Measurements from ENCODE around the gene TTC23L. TPM values are rescaled to one million over a fixed set of nuclear protein-coding genes. Genes with fewer than 3 reads are reported as not detected.
"Not testable (repeated sequence)": the region's sequence is repeated elsewhere in the genome, so short reads cannot be mapped to it uniquely, and the experiment has no call there.

Gene TTC23L
- total and polyA plus RNA-seq, 7 donors: 0.06 to 0.36 (median 0.22) TPM; not detected in 3

- Histone ChIP-seq H3K36me3 (peaks cover 4 to 63% (median 6%) of the 10 kb centered on the region in 4 donors), H3K4me3 (no peak overlapping the region), H3K27ac (no peak overlapping the region), H3K27me3 (no peaks in the 10 kb centered on the region), H3K9me3 (no peaks in the 10 kb centered on the region), H3K4me1 (no peaks in the 10 kb centered on the region)
- DNase-seq: no peak
- intact Hi-C loops (cut with DNase I): no loop called here
- WGBS, 2 donors: 88 to 90% methylated on average over 1 of the region's 1 CpG
- TF ChIP-seq EP300 (IDR thresholded peaks at IDR 0.05) (no peak), POLR2A (IDR thresholded peaks at IDR 0.05) (no peak), CTCF (IDR thresholded peaks at IDR 0.05) (no peak), POLR2AphosphoS5 (IDR thresholded peaks at IDR 0.05) (no peak)
Observed at GRCh38 chr5:34820593-34820992, 18.4 kb upstream of the TTC23L start.

GRCh38 chr5:34822956-34823715, 15.8 kb upstream of the TTC23L start:
- DNase-seq: no peak
- 91 to 95% methylated on average over 8 of the region's 8 CpGs for WGBS, 2 donors
- intact Hi-C loops (cut with DNase I): no loop called here
- Histone ChIP-seq H3K27ac (no peak overlapping the region), H3K36me3 (peaks cover 7 to 66% (median 19%) of the 10 kb centered on the region in 4 donors), H3K9me3 (no peaks in the 10 kb centered on the region), H3K27me3 (no peaks in the 10 kb centered on the region), H3K4me3 (no peak overlapping the region), H3K4me1 (no peaks in the 10 kb centered on the region)
- TF ChIP-seq EP300 (IDR thresholded peaks at IDR 0.05) (no peak), POLR2AphosphoS5 (IDR thresholded peaks at IDR 0.05) (no peak), CTCF (IDR thresholded peaks at IDR 0.05) (no peak), POLR2A (IDR thresholded peaks at IDR 0.05) (no peak)

DNA sequence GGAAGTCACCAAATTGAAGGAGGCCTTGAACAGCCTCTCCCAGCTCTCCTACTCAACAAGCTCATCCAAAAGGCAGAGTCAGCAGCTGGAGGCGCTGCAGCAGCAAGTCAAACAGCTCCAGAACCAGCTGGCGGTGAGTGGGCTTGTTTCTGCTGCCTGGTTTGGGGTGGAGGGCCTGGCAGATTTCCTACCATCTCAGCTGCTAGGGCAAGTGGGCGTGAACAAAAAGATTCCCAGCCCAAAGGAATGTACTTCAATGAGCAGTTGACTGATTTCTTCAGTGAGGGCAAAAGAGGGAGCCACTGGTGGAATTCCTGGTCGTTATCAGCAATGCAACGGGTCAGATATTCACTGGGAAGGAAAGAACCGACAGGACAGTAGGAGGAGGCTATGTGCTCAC, 12.6 kb upstream of the TTC23L start:
- no peak overlapping the region for H3K27ac ChIP-seq
- H3K36me3 ChIP-seq: peaks cover 7 to 83% (median 35%) of the 10 kb centered on the region in 4 donors
- no peaks in the 10 kb centered on the region for H3K9me3 ChIP-seq
- DNase-seq: no peak
- no peaks in the 10 kb centered on the region for H3K4me1 ChIP-seq
- no peak overlapping the region for H3K4me3 ChIP-seq
- 81 to 92% methylated on average over 6 of the region's 6 CpGs for WGBS, 2 donors
- H3K27me3 ChIP-seq: no peaks in the 10 kb centered on the region
- intact Hi-C loops (cut with DNase I): no loop called here
- no peak for TF ChIP-seq POLR2AphosphoS5 (IDR thresholded peaks at IDR 0.05)
- TF ChIP-seq POLR2A (IDR thresholded peaks at IDR 0.05): no peak
- no peak for TF ChIP-seq CTCF (IDR thresholded peaks at IDR 0.05)
- no peak for TF ChIP-seq EP300 (IDR thresholded peaks at IDR 0.05)

DNA sequence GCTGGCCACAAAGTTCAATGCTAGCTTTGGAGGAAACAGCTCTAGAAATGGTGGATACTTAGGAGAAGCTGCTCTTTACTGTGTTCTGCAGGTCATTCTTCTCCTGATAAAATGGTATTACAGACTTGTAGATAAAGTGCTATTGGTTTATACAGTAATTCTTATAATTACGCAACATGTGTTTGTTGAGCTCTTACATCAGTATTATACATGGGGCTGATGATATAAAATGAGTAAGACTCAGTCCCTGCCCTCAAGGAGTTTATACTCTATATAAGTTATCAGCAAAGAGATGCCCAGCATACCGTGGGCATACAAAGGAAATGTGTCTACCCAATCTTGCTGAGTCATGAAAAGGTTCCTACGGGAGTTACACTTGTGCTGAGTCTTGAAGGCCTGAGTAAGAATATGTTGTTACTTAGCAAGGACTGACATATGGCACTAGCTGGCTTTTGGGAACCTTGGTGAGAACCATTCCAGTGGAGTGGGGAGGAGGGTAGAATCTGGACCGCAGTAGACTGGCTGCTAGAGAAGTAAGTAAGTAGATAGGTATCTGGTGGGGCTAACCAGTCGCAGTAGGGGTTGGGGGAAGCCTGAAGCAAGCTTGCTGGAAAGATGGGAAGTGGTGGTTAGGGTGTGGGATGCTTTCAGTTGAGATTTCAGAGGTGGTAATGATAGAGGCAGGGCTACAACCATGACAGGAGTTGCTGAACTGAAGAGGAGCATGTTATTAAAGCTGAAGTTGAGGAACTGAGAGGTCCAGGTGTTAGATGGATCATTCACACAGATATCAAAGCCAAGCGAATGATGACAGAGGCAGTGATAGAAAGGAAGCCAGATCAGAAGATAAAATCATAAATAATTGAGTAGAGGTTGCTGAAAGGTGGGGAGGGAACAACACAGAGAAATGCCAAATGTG, 11.1 kb upstream of the TTC23L start:
- 84 to 92% methylated on average over 6 of the region's 6 CpGs for WGBS, 2 donors
- TF ChIP-seq CTCF (IDR thresholded peaks at IDR 0.05): no peak
- no peak for TF ChIP-seq EP300 (IDR thresholded peaks at IDR 0.05)
- no peak for TF ChIP-seq POLR2AphosphoS5 (IDR thresholded peaks at IDR 0.05)
- TF ChIP-seq POLR2A (IDR thresholded peaks at IDR 0.05): no peak
- H3K27me3 ChIP-seq: no peaks in the 10 kb centered on the region
- intact Hi-C loops (cut with DNase I): no loop called here
- no peak overlapping the region for H3K4me3 ChIP-seq
- H3K9me3 ChIP-seq: no peaks in the 10 kb centered on the region
- no peak overlapping the region for H3K27ac ChIP-seq
- no peaks in the 10 kb centered on the region for H3K4me1 ChIP-seq
- DNase-seq: no peak
- H3K36me3 ChIP-seq: peaks cover 7 to 96% (median 35%) of the 10 kb centered on the region in 4 donors

GRCh38 chr5:34830827-34831226, 8.1 kb upstream of the TTC23L start:
- 86 to 92% methylated on average over 7 of the region's 7 CpGs for WGBS, 2 donors
- H3K9me3 ChIP-seq; H3K4me1 ChIP-seq; H3K27ac ChIP-seq; H3K4me3 ChIP-seq; DNase-seq; H3K27me3 ChIP-seq; intact Hi-C loops (cut with DNase I): not testable (repeated sequence)
- H3K36me3 ChIP-seq: peaks cover 0 to 68% (median 33%) of the 10 kb centered on the region in 4 donors

All from sigmoid colon (tissue), 7 donors.